ENCODE measurements around the gene FREY1.

The FREY1 gene

GRCh38 chr11:45930951-45931570, 24.0 kb upstream of the FREY1 start:
- peaks cover 0 to 11% of the 10 kb centered on the region in 2 experiments for H3K27me3 ChIP-seq (ENCODE audit: control insufficient read depth in 1 of 2, insufficient read depth in 1 of 2, low read length in 2 of 2)
- H3K9me3 ChIP-seq (ENCODE audit: control insufficient read depth, low read length): no peaks in the 10 kb centered on the region
- H2BK12ac ChIP-seq (ENCODE audit: low read length in 2 of 2): no peak overlapping the region
- no peak overlapping the region for H3K27ac ChIP-seq (ENCODE audit: low read length, poor library complexity, severe bottlenecking)
- no peak overlapping the region for H3K4me2 ChIP-seq (ENCODE audit: low read length, poor library complexity, severe bottlenecking)
- H2BK15ac ChIP-seq (ENCODE audit: low read depth, poor library complexity, severe bottlenecking): no peak overlapping the region
- no peak overlapping the region for H4K8ac ChIP-seq (ENCODE audit: low read length)
- H3K9ac ChIP-seq (ENCODE audit: low read length): peak overlapping the region; percentile 32
- no peak overlapping the region for H3K14ac ChIP-seq (ENCODE audit: low read length in 2 of 2)
- peaks cover 4% of the 10 kb centered on the region for H3K4me1 ChIP-seq (ENCODE audit: control insufficient read depth, insufficient read depth, low read depth, low read length)
- H2BK5ac ChIP-seq (ENCODE audit: low read depth, low read length, poor library complexity, severe bottlenecking): no peak overlapping the region
- H3K36me3 ChIP-seq (ENCODE audit: control insufficient read depth in 1 of 2, insufficient read depth in 2 of 2, low read depth in 1 of 2, low read length in 2 of 2): peaks cover 50 to 85% of the 10 kb centered on the region in 2 experiments
- H3K79me1 ChIP-seq (replicated peaks; ENCODE audit: low read length, poor library complexity, severe bottlenecking): peaks cover 8% of the 10 kb centered on the region
- 87% methylated on average over 8 of the region's 8 CpGs for WGBS
- H3K18ac ChIP-seq (ENCODE audit: low read depth in 1 of 2, low read length in 2 of 2): no peak overlapping the region
- no peak overlapping the region for H3K4ac ChIP-seq (ENCODE audit: low read depth in 1 of 2, low read length in 2 of 2)
- H2BK120ac ChIP-seq (ENCODE audit: low read depth, low read length): no peak overlapping the region
- H2AFZ ChIP-seq (ENCODE audit: low read depth, low read length): no peak overlapping the region
- no peak for DNase-seq
- no peak overlapping the region for H2AK5ac ChIP-seq (ENCODE audit: low read length, severe bottlenecking)
- H3K4me3 ChIP-seq (ENCODE audit: insufficient read depth in 1 of 2, low read depth in 1 of 2, low read length in 2 of 2): peak overlapping the region in 1 of 2 experiments; percentile 15
- no peak overlapping the region for H4K91ac ChIP-seq (ENCODE audit: low read length)
- no peak overlapping the region for H3K23ac ChIP-seq (ENCODE audit: low read length in 2 of 2)

- Histone ChIP-seq H2BK120ac (ENCODE audit: low read depth, low read length) (no peak overlapping the region), H3K79me1 (replicated peaks; ENCODE audit: low read length, poor library complexity, severe bottlenecking) (peaks cover 8% of the 10 kb centered on the region), H2AK5ac (ENCODE audit: low read length, severe bottlenecking) (no peak overlapping the region), H3K4me2 (ENCODE audit: low read length, poor library complexity, severe bottlenecking) (no peak overlapping the region), H3K23ac (ENCODE audit: low read length in 2 of 2) (no peak overlapping the region), H4K91ac (ENCODE audit: low read length) (no peak overlapping the region), H3K36me3 (ENCODE audit: control insufficient read depth in 1 of 2, insufficient read depth in 2 of 2, low read depth in 1 of 2, low read length in 2 of 2) (peaks cover 41 to 80% of the 10 kb centered on the region in 2 experiments), H3K4me3 (ENCODE audit: insufficient read depth in 1 of 2, low read depth in 1 of 2, low read length in 2 of 2) (no peak overlapping the region), H3K9me3 (ENCODE audit: control insufficient read depth, low read length) (no peaks in the 10 kb centered on the region), H2BK5ac (ENCODE audit: low read depth, low read length, poor library complexity, severe bottlenecking) (no peak overlapping the region), H3K4ac (ENCODE audit: low read depth in 1 of 2, low read length in 2 of 2) (no peak overlapping the region), H4K8ac (ENCODE audit: low read length) (peak overlapping the region; percentile 45), H3K14ac (ENCODE audit: low read length in 2 of 2) (no peak overlapping the region), H2BK15ac (ENCODE audit: low read depth, poor library complexity, severe bottlenecking) (no peak overlapping the region), H3K9ac (ENCODE audit: low read length) (no peak overlapping the region), H3K18ac (ENCODE audit: low read depth in 1 of 2, low read length in 2 of 2) (no peak overlapping the region), H3K27me3 (ENCODE audit: control insufficient read depth in 1 of 2, insufficient read depth in 1 of 2, low read length in 2 of 2) (peaks cover 0 to 15% of the 10 kb centered on the region in 2 experiments), H2AFZ (ENCODE audit: low read depth, low read length) (no peak overlapping the region), H2BK12ac (ENCODE audit: low read length in 2 of 2) (no peak overlapping the region), H3K4me1 (ENCODE audit: control insufficient read depth, insufficient read depth, low read depth, low read length) (peaks cover 4% of the 10 kb centered on the region), H3K27ac (ENCODE audit: low read length, poor library complexity, severe bottlenecking) (no peak overlapping the region)
- 95% methylated on average over 14 of the region's 14 CpGs for WGBS
- DNase-seq: no peak
Observed at GRCh38 chr11:45930031-45930794, 23.1 kb upstream of the FREY1 start.

DNA sequence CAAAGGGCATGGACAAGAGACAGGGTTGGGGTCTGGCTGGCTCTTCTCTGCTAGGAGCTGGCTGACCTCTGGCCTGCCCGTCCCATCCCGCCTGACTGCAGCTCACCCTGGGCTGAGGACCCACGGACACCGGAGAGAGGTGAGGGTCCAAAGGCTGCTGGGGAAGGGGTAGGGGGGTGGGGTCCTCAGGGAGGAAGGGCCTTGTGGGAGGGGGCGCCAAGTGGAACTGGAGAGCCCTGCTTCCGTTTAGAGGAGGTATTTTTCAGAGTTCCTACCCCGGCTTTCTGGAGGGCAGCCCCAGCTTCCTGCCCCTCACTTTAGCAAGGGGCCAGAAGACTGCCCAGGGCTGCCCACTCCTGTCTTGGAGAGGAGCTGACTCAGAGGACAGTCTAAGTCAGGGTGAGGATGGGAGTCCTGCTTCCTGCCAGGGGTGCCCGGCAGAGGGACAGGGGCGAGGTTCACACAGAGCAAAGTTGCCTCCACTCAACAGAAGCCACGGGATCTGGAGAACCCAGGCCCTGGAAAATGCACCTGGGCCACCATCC, 22.5 kb upstream of the FREY1 start:
- Histone ChIP-seq H2AK5ac (ENCODE audit: low read length, severe bottlenecking) (no peak overlapping the region), H4K91ac (ENCODE audit: low read length) (no peak overlapping the region), H3K14ac (ENCODE audit: low read length in 2 of 2) (no peak overlapping the region), H2BK12ac (ENCODE audit: low read length in 2 of 2) (no peak overlapping the region), H3K4ac (ENCODE audit: low read depth in 1 of 2, low read length in 2 of 2) (no peak overlapping the region), H3K9me3 (ENCODE audit: control insufficient read depth, low read length) (no peaks in the 10 kb centered on the region), H3K79me1 (replicated peaks; ENCODE audit: low read length, poor library complexity, severe bottlenecking) (peaks cover 8% of the 10 kb centered on the region), H2BK15ac (ENCODE audit: low read depth, poor library complexity, severe bottlenecking) (no peak overlapping the region), H2AFZ (ENCODE audit: low read depth, low read length) (no peak overlapping the region), H2BK5ac (ENCODE audit: low read depth, low read length, poor library complexity, severe bottlenecking) (no peak overlapping the region), H3K36me3 (ENCODE audit: control insufficient read depth in 1 of 2, insufficient read depth in 2 of 2, low read depth in 1 of 2, low read length in 2 of 2) (peaks cover 35 to 73% of the 10 kb centered on the region in 2 experiments), H3K27ac (ENCODE audit: low read length, poor library complexity, severe bottlenecking) (no peak overlapping the region), H4K8ac (ENCODE audit: low read length) (no peak overlapping the region), H3K27me3 (ENCODE audit: control insufficient read depth in 1 of 2, insufficient read depth in 1 of 2, low read length in 2 of 2) (peaks cover 6 to 17% of the 10 kb centered on the region in 2 experiments), H2BK120ac (ENCODE audit: low read depth, low read length) (no peak overlapping the region), H3K4me3 (ENCODE audit: insufficient read depth in 1 of 2, low read depth in 1 of 2, low read length in 2 of 2) (no peak overlapping the region), H3K9ac (ENCODE audit: low read length) (no peak overlapping the region), H3K18ac (ENCODE audit: low read depth in 1 of 2, low read length in 2 of 2) (no peak overlapping the region), H3K4me1 (ENCODE audit: control insufficient read depth, insufficient read depth, low read depth, low read length) (peaks cover 4% of the 10 kb centered on the region), H3K4me2 (ENCODE audit: low read length, poor library complexity, severe bottlenecking) (no peak overlapping the region), H3K23ac (ENCODE audit: low read length in 2 of 2) (no peak overlapping the region)
- no peak for DNase-seq
- 89% methylated on average over 9 of the region's 10 CpGs for WGBS

GRCh38 chr11:45928535-45929215, 21.6 kb upstream of the FREY1 start:
- Histone ChIP-seq H3K27me3 (ENCODE audit: control insufficient read depth in 1 of 2, insufficient read depth in 1 of 2, low read length in 2 of 2) (peaks cover 13 to 25% of the 10 kb centered on the region in 2 experiments), H3K4ac (ENCODE audit: low read depth in 1 of 2, low read length in 2 of 2) (no peak overlapping the region), H3K4me3 (ENCODE audit: insufficient read depth in 1 of 2, low read depth in 1 of 2, low read length in 2 of 2) (no peak overlapping the region), H3K27ac (ENCODE audit: low read length, poor library complexity, severe bottlenecking) (no peak overlapping the region), H3K9me3 (ENCODE audit: control insufficient read depth, low read length) (no peaks in the 10 kb centered on the region), H3K14ac (ENCODE audit: low read length in 2 of 2) (no peak overlapping the region), H3K79me1 (replicated peaks; ENCODE audit: low read length, poor library complexity, severe bottlenecking) (peaks cover 7% of the 10 kb centered on the region), H3K9ac (ENCODE audit: low read length) (no peak overlapping the region), H2AK5ac (ENCODE audit: low read length, severe bottlenecking) (no peak overlapping the region), H3K18ac (ENCODE audit: low read depth in 1 of 2, low read length in 2 of 2) (no peak overlapping the region), H3K4me2 (ENCODE audit: low read length, poor library complexity, severe bottlenecking) (no peak overlapping the region), H2BK15ac (ENCODE audit: low read depth, poor library complexity, severe bottlenecking) (no peak overlapping the region), H3K36me3 (ENCODE audit: control insufficient read depth in 1 of 2, insufficient read depth in 2 of 2, low read depth in 1 of 2, low read length in 2 of 2) (peaks cover 26 to 65% of the 10 kb centered on the region in 2 experiments), H2AFZ (ENCODE audit: low read depth, low read length) (no peak overlapping the region), H4K8ac (ENCODE audit: low read length) (no peak overlapping the region), H3K23ac (ENCODE audit: low read length in 2 of 2) (no peak overlapping the region), H2BK5ac (ENCODE audit: low read depth, low read length, poor library complexity, severe bottlenecking) (no peak overlapping the region), H4K91ac (ENCODE audit: low read length) (no peak overlapping the region), H3K4me1 (ENCODE audit: control insufficient read depth, insufficient read depth, low read depth, low read length) (peaks cover 4% of the 10 kb centered on the region), H2BK12ac (ENCODE audit: low read length in 2 of 2) (no peak overlapping the region), H2BK120ac (ENCODE audit: low read depth, low read length) (no peak overlapping the region)
- no peak for DNase-seq
- 93% methylated on average over 10 of the region's 13 CpGs for WGBS
